Nephron (organoid): ENCODE data around the gene SRMS.

Experiments used
- H3K27ac Mint-ChIP-seq, 3 experiments: 2 replicates each; pipeline ENCODE4 v1.8.0; 2020; ENCODE audit warnings: mixed read lengths in 3 of 3, mild to moderate bottlenecking in 2 of 3, moderate library complexity in 1 of 3
- H3K27me3 Mint-ChIP-seq: 2 replicates; pipeline ENCODE4 v1.8.0; 2021; ENCODE audit warnings: low read depth, mild to moderate bottlenecking, moderate library complexity, mixed read lengths
- H3K36me3 Mint-ChIP-seq: 2 replicates; pipeline ENCODE4 v1.8.0; 2020; ENCODE audit warnings: low read depth, mixed read lengths
- H3K4me1 Mint-ChIP-seq: 2 replicates; pipeline ENCODE4 v1.8.0; 2020; ENCODE audit warnings: mixed read lengths
- H3K4me3 Mint-ChIP-seq, 3 experiments: 2 replicates each; pipeline ENCODE4 v1.8.0; 2020; ENCODE audit warnings: mild to moderate bottlenecking in 3 of 3, mixed read lengths in 3 of 3, moderate library complexity in 2 of 3
- H3K9me3 Mint-ChIP-seq: 2 replicates; pipeline ENCODE4 v1.8.0; 2020; ENCODE audit warnings: mixed read lengths
- TF ChIP-seq, protein P1 (sequence below), 3 experiments: fragments of 200-600 bp; sonication (generic); IDR thresholded peaks; one replicate each; pipeline ENCODE4 v1.5.0; 2021; ENCODE audit warnings: antibody characterized with exemption in 3 of 3; ENCODE audit not compliant: unreplicated experiment in 3 of 3

SRMS gene

DNA sequence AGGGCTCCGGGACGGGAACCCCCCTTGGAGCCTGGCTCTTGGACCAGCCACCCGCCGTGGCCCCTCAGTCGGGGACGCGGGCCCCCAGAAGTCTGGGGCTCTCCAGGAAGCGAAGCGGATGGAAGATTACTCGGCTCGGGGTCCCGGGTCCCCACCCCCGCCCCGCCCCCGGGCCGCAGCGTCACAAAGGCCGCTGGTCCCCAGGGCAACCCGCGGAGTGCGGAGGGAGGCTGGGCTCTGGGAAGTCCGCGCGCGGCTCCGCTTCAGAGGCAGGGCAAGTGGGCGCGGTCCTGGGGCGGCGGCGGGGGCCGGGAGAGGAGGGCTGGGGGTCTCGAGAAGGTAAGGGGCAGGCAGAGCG, 6.4 kb upstream of the SRMS start, which contains the start of gene FNDC11:
FNDC11 (plus strand) TSS at position 227 of the 358 bp plus-strand sequence. CDS start 1,505 bp downstream, outside the sequence.
- Mint-ChIP-seq H3K9me3 (no peaks in the 10 kb centered on the region), H3K27ac (no peak within 1 kb of the TSS), H3K27me3 (peaks cover 20% of the 10 kb centered on the region), H3K4me3 (peak within 1 kb of the TSS; percentile 47 to 76 (median 73)), H3K4me1 (no peaks in the 10 kb centered on the region), H3K36me3 (no peaks in the 10 kb centered on the region)
- TF ChIP-seq, protein P1, sequence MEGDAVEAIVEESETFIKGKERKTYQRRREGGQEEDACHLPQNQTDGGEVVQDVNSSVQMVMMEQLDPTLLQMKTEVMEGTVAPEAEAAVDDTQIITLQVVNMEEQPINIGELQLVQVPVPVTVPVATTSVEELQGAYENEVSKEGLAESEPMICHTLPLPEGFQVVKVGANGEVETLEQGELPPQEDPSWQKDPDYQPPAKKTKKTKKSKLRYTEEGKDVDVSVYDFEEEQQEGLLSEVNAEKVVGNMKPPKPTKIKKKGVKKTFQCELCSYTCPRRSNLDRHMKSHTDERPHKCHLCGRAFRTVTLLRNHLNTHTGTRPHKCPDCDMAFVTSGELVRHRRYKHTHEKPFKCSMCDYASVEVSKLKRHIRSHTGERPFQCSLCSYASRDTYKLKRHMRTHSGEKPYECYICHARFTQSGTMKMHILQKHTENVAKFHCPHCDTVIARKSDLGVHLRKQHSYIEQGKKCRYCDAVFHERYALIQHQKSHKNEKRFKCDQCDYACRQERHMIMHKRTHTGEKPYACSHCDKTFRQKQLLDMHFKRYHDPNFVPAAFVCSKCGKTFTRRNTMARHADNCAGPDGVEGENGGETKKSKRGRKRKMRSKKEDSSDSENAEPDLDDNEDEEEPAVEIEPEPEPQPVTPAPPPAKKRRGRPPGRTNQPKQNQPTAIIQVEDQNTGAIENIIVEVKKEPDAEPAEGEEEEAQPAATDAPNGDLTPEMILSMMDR (IDR thresholded peaks at IDR 0.05; ENCODE audit: unreplicated experiment in 3 of 3): no peak

GRCh38 chr20:63553251-63553932, 5.8 kb upstream of the SRMS start:
- Mint-ChIP-seq H3K27me3 (peaks cover 23% of the 10 kb centered on the region), H3K9me3 (no peaks in the 10 kb centered on the region), H3K4me3 (peak overlapping the region in 2 of 3 experiments; percentile 64 to 76), H3K4me1 (no peaks in the 10 kb centered on the region), H3K36me3 (no peaks in the 10 kb centered on the region), H3K27ac (no peak overlapping the region)
- TF ChIP-seq, protein P1 (IDR thresholded peaks at IDR 0.05; ENCODE audit: unreplicated experiment in 3 of 3): no peak

DNA sequence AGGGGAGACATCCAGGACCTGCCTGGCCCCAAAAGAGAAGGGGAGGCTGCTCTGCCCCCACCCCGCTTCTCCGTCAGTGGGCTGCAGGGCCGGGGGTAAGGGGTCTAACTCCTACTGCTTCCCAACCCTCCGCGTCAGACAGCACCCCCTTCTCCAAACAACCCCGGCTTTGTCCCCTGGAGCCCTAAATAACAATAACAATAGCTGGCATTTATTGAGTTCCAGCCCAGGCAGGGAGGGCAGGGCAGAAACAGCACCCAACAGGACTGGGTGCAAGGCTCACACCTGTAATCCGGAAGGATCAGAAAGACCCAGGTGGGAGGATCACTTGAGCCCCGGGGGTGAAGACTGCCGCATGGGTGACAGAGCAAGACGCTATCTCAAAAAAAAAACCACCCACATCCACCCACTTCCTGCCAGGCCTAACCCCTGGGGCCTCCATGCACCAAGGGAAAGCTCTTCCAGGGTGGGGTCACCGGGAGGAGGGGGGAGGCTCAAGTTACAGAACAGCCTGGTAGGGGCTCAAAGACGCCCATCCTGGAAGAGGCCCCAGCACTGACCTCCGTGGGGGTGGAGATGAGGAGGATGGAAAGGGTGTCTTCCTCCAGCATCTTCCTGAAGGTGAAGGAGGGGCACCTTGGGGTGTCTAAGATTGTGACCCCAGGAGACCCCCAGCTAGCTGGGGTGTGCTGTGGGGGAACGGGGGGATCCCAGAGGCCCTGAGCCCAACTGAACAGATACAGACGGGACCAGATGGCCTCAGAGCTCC, 5.1 kb upstream of the SRMS start:
- peaks cover 24% of the 10 kb centered on the region for H3K27me3 Mint-ChIP-seq
- TF ChIP-seq, protein P1 (IDR thresholded peaks at IDR 0.05; ENCODE audit: unreplicated experiment in 3 of 3): no peak
- no peak overlapping the region for H3K27ac Mint-ChIP-seq
- peak overlapping the region; percentile 32 to 76 (median 69) for H3K4me3 Mint-ChIP-seq
- H3K36me3 Mint-ChIP-seq: no peaks in the 10 kb centered on the region
- H3K9me3 Mint-ChIP-seq: no peaks in the 10 kb centered on the region
- no peaks in the 10 kb centered on the region for H3K4me1 Mint-ChIP-seq

DNA sequence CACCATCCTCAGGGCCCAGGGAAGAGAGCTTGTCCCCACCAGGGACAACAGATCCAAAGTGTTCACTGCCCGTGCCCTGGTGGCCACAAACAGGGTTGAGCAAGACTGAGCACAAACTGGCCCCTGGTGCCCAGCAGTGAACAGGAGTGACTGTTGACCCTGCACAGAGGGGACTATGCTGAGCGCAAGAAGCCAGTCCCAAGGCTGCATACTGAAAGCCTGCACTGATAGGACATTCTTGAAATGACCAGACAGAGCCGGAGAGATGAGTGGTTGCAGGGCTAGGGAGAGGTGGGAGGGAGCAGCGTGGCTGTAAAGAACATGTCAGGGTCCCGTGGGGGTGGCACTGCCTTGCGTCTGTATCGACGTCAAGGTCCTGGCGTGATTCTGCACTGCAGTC, 3.5 kb upstream of the SRMS start:
- TF ChIP-seq, protein P1 (IDR thresholded peaks at IDR 0.05; ENCODE audit: unreplicated experiment in 3 of 3): no peak
- no peak overlapping the region for H3K4me3 Mint-ChIP-seq
- no peaks in the 10 kb centered on the region for H3K36me3 Mint-ChIP-seq
- H3K27me3 Mint-ChIP-seq: peaks cover 27% of the 10 kb centered on the region
- no peaks in the 10 kb centered on the region for H3K4me1 Mint-ChIP-seq
- H3K9me3 Mint-ChIP-seq: no peaks in the 10 kb centered on the region
- H3K27ac Mint-ChIP-seq: no peak overlapping the region

DNA sequence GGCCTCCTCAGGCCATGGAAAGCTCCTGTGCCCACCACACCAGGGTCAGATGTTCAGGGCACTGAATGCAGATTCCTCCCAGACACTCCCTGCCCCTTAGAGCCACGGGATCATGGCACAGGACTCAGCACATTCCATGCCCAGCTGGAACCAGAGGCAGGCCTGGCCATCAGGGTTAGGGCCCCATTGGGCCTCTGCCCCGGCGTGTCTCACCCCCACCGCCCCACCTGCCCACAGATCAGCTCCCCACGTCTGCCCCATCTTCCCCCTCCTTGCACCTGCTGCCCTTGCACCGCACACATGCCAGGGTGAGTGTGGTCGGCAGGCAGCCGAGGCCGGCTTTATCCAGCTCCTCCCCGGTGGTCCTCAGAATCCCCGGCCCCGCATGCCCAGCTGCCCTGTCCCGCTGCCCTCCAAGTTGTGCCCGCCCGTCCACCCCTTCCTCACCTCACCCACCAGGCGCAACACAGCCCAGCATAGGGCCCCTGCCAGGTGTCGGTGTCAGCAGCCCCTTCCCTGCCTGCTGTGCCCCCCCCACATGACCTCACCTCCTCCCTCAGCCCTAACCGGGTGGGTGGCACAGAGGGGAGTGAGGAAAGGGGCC, 2.2 kb upstream of the SRMS start:
- Mint-ChIP-seq H3K27ac (no peak overlapping the region), H3K4me1 (no peaks in the 10 kb centered on the region), H3K9me3 (no peaks in the 10 kb centered on the region)

More for the DNA sequence above, 2.2 kb upstream of the SRMS start:
- TF ChIP-seq, protein P1 (IDR thresholded peaks at IDR 0.05; ENCODE audit: unreplicated experiment in 3 of 3): no peak
- peaks cover 31% of the 10 kb centered on the region for H3K27me3 Mint-ChIP-seq
- H3K36me3 Mint-ChIP-seq: no peaks in the 10 kb centered on the region
- no peak overlapping the region for H3K4me3 Mint-ChIP-seq
